GM18526 (cell line): ENCODE measurements around the gene MRGPRG.

ENCODE experiments used
- POLR2A ChIP-seq: IDR thresholded peaks from 3 replicates; pipeline ENCODE4 v1.6.1; 2011; ENCODE audit not compliant: insufficient read length; ENCODE audit errors: extremely low read depth

The MRGPRG gene

GRCh38 chr11:3217818-3218482 is 663 bp downstream of the MRGPRG start:
- TF ChIP-seq POLR2A = no peak

DNA sequence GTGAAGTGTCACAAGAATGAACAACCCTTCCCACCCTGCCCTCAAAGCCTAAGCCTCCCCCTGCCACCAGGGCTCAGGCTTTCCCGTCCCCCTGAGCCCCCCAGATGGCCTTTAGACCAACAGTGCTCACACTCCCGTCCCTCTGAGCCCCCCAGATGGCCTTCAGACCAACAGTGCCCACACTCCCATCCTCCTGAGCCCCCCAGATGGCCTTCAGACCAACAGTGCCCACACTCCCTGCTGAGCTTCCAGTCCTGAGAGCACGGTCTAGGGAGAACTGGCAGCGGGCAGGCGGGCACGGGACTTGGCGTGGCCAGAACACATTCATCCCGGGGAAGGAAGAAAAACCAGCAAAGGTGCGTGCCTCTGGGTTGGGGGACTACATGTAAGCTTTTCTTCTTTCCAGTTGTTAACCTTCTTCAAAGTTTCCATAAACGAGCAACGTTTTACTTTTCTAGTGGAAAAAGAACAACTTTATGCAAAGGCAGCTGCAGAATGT is 2.5 kb downstream of the MRGPRG start:
- TF ChIP-seq POLR2A = no peak

- TF ChIP-seq POLR2A = no peak
Measured at GRCh38 chr11:3215346-3216026, 3.1 kb downstream of the MRGPRG start.

- TF ChIP-seq POLR2A = no peak
Measured at GRCh38 chr11:3214420-3214699, 4.3 kb downstream of the MRGPRG start.

DNA sequence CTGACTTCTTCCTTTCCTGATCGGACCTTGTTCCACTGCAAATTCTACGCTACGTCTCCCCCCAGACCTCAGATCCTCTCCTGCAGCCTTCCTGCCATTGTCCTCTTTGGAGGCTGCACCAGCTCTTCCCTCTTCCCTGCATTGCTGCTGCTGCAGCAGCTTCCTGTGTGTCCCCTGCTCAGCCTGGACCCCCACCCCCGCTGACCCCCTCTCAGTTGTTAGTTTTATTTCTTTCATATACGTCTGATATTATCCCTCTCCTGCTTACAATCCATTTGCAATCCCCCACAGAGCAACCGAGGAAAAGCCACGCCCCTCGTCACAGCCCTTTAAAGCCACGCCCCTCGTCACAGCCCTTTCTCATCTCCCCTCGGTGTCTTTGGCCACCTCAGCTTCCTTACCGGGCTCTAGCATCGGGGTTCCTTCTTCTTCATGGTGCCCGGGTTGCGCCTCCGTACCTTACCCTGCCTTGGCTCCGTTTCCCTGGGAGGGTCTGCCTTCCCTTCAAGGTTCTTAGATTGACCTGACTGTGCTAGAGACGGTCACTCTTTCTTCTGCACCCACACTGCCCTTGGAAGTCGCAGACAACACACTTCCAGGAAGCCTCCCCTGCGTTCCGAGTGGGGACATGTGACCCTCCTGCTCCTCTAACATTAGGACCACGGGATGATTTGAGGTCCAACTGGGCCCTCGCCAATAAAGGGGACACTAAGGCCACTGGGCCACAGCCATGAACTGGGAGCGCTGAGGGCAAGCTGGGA is 4.8 kb downstream of the MRGPRG start:
- TF ChIP-seq POLR2A = no peak

GRCh38 chr11:3208272-3208671 is 10.3 kb downstream of the MRGPRG start:
- TF ChIP-seq POLR2A = no peak

GRCh38 chr11:3207526-3208189 is 11.0 kb downstream of the MRGPRG start:
- no peak for TF ChIP-seq POLR2A

DNA sequence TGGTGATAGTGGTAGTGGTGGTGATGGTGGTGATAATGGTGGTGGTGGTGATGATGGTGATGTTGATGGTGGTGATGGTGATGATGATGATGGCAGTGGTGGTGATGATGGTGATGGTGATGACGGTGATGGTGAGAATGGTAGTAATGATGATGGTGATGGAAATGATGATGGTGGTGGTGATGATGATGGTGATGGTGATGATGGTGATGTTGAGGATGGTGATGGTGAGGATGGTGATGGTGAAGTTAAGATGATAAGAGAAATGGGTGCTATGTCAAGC is 11.8 kb downstream of the MRGPRG start:
- no peak for TF ChIP-seq POLR2A

DNA sequence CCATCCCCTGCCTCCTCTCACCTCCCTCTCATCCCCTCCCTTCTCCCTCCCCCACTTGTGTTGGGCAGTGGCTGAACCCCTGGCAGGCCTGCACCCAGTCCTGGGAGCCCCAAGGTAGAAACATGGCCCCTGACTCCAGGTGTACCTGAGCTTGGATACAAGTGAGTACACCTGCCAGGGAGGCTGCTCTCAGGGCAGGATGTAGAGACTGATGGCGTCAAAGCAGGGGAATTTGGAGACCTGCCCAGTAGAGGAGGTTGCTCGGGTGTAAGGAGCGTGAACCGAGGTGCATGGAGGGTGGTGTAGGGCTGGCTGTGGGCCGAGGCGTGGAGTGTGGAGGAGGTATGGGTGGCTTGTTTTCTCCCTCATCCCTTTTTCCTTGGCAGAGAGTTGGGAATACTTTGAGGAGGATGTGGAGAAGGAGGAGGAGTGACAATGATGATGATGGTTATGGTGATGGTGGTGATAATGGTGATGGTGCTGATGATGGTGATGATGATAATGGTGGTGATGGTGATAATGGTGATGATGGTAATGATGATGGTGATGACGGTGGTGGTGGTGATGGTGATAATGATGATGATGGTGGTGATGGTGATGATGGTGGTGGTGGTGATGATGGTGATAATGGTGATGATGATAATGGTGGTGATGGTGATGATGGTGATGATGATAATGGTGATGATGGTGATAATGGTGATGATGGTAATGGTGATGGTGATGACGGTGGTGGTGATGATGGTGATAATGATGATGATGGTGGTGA is 12.3 kb downstream of the MRGPRG start:
- no peak for TF ChIP-seq POLR2A

DNA sequence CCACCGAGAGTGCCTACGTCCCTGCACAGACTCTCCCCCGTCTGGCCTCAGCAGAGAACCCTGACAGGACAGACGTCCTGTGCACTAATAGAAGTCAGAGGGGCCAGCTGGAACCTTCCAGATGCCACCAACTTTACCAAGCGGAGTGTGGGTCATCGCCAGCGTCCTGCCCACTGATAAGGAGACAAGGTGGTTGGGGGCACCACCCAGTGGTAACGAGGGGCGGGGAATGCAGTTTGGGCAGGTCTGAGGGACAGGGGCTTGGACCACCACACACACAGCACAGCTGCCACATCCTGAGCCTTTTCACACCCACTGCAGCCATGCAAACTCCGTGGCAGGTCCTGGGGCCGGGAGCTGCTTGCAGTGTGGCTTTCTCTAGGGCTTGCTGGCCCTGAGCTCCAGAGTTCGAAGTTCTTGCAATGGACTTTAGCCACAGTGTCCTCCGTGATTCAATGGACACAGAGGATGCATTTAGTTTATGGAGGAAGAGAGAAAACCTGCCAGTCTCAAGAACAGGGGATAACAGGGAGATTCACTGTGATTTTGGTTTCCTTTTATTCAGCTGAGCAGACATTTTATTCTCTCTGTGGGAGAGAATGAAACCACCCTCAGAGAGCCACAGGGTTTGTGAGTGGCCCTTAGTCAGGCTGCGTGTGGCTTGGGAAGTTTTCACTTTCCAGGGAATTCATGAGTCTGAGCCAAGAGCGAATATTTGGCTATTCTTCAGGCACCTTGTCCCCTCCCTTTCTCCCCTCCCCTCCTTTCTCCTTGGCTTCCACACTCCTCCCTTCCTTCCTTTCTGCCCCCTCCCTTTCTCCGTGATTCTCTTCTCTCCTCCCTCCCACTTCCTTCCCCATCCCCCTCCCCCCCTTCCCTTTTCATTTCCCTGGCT is 13.1 kb downstream of the MRGPRG start:
- TF ChIP-seq POLR2A = no peak

DNA sequence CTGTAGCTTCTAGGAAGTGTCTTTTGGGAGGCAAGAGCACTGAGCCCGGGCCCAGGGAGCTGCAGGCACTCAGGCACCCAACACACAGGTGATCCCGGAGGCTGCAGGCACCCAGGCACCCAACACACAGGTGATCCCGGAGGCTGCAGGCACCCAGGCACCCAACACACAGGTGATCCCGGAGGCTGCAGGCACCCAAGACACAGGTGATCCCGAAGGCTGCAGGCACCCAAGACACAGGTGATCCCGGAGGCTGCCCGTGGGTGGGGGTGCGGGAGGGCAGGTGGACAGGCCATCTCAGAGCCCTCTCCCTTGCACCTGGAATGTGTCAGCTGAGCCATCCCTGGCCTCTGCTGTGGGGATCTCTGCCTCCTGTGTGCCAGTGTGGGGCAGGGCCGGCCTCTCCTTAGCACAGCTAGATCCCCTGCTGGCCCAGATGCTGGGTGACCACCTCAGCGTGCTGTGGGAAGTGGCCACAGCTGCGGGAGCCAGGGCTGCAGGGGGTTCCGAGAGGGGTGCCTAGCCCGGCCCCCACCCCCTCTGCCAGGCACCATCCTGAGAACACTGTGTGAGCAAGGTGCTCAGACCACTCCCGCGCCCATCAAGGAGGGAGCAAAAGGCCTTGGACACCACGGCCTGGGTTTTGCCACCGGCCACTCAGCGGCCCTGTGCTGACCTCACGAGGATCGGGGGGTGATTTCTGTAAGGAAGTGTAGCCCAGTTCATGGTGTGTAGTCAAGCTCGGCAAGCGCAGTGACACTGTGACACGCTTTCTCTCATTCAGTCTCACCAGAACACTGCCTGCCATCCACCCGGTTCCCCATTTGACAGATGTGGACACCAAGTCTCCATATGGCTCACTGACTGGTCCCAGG is 14.2 kb downstream of the MRGPRG start:
- no peak for TF ChIP-seq POLR2A

DNA sequence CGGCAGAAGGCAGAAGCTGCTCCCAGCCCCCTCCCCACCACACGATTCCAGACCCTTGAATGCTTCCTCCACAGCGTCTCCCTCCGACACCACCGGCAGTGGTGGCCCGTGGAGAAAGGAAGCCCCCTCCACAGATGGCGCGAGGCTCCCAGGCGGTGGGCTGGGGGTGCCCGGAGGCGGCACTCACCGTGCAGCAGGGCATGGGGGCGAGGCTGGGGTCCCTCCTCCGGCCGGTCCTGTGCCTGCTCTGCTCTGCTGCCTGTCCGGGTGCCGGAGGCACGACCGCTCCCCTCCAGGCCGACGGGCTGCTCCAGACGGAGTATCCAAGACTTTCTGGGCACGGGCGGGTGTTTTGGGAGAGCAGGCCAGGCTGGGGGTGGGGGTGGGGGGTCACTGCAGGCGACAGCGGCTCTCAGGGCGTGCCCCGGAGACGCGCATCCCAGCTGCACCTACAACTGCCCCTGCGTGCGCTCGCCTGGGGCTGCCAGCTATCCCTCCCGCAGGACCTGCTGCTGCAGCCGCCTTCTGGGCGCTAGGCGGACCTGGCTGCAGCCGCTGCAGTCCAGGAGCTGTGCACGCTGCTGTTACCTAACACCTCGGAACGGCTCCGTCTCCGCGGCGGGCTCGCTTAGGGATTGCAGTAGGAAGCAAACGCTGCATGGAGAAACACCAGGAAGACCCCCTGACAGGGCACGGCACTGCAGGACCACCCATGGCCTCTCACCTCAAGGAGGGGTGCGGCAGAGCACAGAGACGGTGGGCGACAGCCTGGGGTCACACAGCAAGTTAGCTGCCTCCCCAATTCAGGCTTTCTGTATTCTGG is 15.2 kb downstream of the MRGPRG start:
- no peak for TF ChIP-seq POLR2A
